Activated T-helper 9 cell treated with anti-CD3 and anti-CD28 coated beads, Interleukin-2, amount 50 U/mL, for 16 hours (primary cell): ENCODE data around the gene FAM114A1.
"Not testable (repeated sequence)": the region's sequence is repeated elsewhere in the genome, so short reads cannot be mapped to it uniquely, and the experiment has no call there.

Source experiments
- DNase-seq: peaks from one replicate; pipeline ENCODE4 v3.0.0-alpha.2; 2020; ENCODE audit warnings: low read depth

FAM114A1 gene

GRCh38 chr4:38904090-38904666 lies 36.6 kb downstream of the FAM114A1 start:
- no peak for DNase-seq

GRCh38 chr4:38904682-38905081 lies 37.1 kb downstream of the FAM114A1 start:
- no peak for DNase-seq

GRCh38 chr4:38905652-38906385 lies 38.2 kb downstream of the FAM114A1 start:
- no peak for DNase-seq

- DNase-seq, result no peak
Measured at GRCh38 chr4:38907696-38908270, 40.2 kb downstream of the FAM114A1 start.

- DNase-seq, result no peak
Measured at GRCh38 chr4:38909015-38909414, 41.4 kb downstream of the FAM114A1 start.

GRCh38 chr4:38911257-38911656 lies 43.7 kb downstream of the FAM114A1 start:
- DNase-seq, result no peak

GRCh38 chr4:38914854-38915253 lies 47.2 kb downstream of the FAM114A1 start:
- DNase-seq, result no peak

GRCh38 chr4:38916267-38916666 lies 48.7 kb downstream of the FAM114A1 start:
- not testable (repeated sequence) for DNase-seq

- DNase-seq, result no peak
Measured at GRCh38 chr4:38917481-38918025, 49.9 kb downstream of the FAM114A1 start.

- DNase-seq, result no peak
Measured at GRCh38 chr4:38919494-38919893, 51.9 kb downstream of the FAM114A1 start.

GRCh38 chr4:38920186-38920585 lies 52.6 kb downstream of the FAM114A1 start:
- no peak for DNase-seq

- DNase-seq, result no peak
Measured at GRCh38 chr4:38920677-38921076, 53.1 kb downstream of the FAM114A1 start.

- no peak for DNase-seq
Measured at GRCh38 chr4:38921151-38921550, 53.5 kb downstream of the FAM114A1 start.

GRCh38 chr4:38923746-38924145 lies 56.1 kb downstream of the FAM114A1 start:
- DNase-seq, result no peak

- no peak for DNase-seq
Measured at GRCh38 chr4:38924353-38924752, 56.7 kb downstream of the FAM114A1 start.

GRCh38 chr4:38925492-38926413 lies 58.1 kb downstream of the FAM114A1 start:
- DNase-seq, result no peak

- DNase-seq, result no peak
Measured at GRCh38 chr4:38926896-38927295, 59.3 kb downstream of the FAM114A1 start.

GRCh38 chr4:38928568-38928967 lies 61.0 kb downstream of the FAM114A1 start:
- no peak for DNase-seq

- DNase-seq, result no peak
Measured at GRCh38 chr4:38928974-38929373, 61.4 kb downstream of the FAM114A1 start.

GRCh38 chr4:38930204-38930603 lies 62.6 kb downstream of the FAM114A1 start:
- DNase-seq, result no peak

GRCh38 chr4:38930707-38931106 lies 63.1 kb downstream of the FAM114A1 start:
- DNase-seq, result no peak

GRCh38 chr4:38931125-38931524 lies 63.5 kb downstream of the FAM114A1 start:
- no peak for DNase-seq
